GM21529 (cell line): Measurements from ENCODE around the gene ZNF490.
"Not testable (repeated sequence)": the region's sequence is repeated elsewhere in the genome, so short reads cannot be mapped to it uniquely, and the experiment has no call there.

Experiments
- ATAC-seq: cut with Tn5 transposase; IDR thresholded peaks from one replicate; pipeline ENCODE4 v1.9.1; 2021; ENCODE audit not compliant: unreplicated experiment

The ZNF490 gene

GRCh38 chr19:12623361-12624031 lies 12.9 kb upstream of the ZNF490 start:
- no peak for ATAC-seq

- ATAC-seq: not testable (repeated sequence)
Measured at GRCh38 chr19:12621253-12622024, 10.8 kb upstream of the ZNF490 start.

GRCh38 chr19:12617646-12618045 lies 7.0 kb upstream of the ZNF490 start:
- no peak for ATAC-seq

- no peak for ATAC-seq
Measured at GRCh38 chr19:12611361-12611699, 717 bp upstream of the ZNF490 start.

GRCh38 chr19:12607631-12608030 lies 3.0 kb downstream of the ZNF490 start:
- ATAC-seq: no peak

- ATAC-seq: no peak
Measured at GRCh38 chr19:12606796-12607195, 3.8 kb downstream of the ZNF490 start.

- peak; percentile 49 for ATAC-seq
Measured at GRCh38 chr19:12603714-12604113, 6.9 kb downstream of the ZNF490 start.

GRCh38 chr19:12597594-12597993 lies 13.0 kb downstream of the ZNF490 start:
- ATAC-seq: no peak

GRCh38 chr19:12596927-12597548 lies 13.6 kb downstream of the ZNF490 start:
- no peak for ATAC-seq

GRCh38 chr19:12596485-12596884 lies 14.1 kb downstream of the ZNF490 start:
- ATAC-seq: no peak

GRCh38 chr19:12581100-12581499 lies 29.5 kb downstream of the ZNF490 start:
- ATAC-seq: no peak

GRCh38 chr19:12580180-12580694 lies 30.4 kb downstream of the ZNF490 start:
- no peak for ATAC-seq

GRCh38 chr19:12578641-12579040 lies 32.0 kb downstream of the ZNF490 start:
- no peak for ATAC-seq

GRCh38 chr19:12574036-12574435 lies 36.6 kb downstream of the ZNF490 start:
- no peak for ATAC-seq

GRCh38 chr19:12567951-12568350 lies 42.7 kb downstream of the ZNF490 start:
- no peak for ATAC-seq

- ATAC-seq: not testable (repeated sequence)
Measured at GRCh38 chr19:12566380-12566779, 44.2 kb downstream of the ZNF490 start.

GRCh38 chr19:12564016-12564664 lies 46.5 kb downstream of the ZNF490 start:
- peak; percentile 59 for ATAC-seq

GRCh38 chr19:12555456-12555930 lies 55.1 kb downstream of the ZNF490 start:
- no peak for ATAC-seq

GRCh38 chr19:12551060-12551832 lies 59.4 kb downstream of the ZNF490 start, which contains the start of gene ZNF564:
Gene ZNF564, minus strand, starts transcription at chr19:12551482. Its CDS starts 150 bp downstream, at chr19:12551332.
- ATAC-seq: peak; percentile 95

- ATAC-seq: no peak
Measured at GRCh38 chr19:12546903-12547302, 63.7 kb downstream of the ZNF490 start.
